Measurements from ENCODE around the gene MUC4.

DNA sequence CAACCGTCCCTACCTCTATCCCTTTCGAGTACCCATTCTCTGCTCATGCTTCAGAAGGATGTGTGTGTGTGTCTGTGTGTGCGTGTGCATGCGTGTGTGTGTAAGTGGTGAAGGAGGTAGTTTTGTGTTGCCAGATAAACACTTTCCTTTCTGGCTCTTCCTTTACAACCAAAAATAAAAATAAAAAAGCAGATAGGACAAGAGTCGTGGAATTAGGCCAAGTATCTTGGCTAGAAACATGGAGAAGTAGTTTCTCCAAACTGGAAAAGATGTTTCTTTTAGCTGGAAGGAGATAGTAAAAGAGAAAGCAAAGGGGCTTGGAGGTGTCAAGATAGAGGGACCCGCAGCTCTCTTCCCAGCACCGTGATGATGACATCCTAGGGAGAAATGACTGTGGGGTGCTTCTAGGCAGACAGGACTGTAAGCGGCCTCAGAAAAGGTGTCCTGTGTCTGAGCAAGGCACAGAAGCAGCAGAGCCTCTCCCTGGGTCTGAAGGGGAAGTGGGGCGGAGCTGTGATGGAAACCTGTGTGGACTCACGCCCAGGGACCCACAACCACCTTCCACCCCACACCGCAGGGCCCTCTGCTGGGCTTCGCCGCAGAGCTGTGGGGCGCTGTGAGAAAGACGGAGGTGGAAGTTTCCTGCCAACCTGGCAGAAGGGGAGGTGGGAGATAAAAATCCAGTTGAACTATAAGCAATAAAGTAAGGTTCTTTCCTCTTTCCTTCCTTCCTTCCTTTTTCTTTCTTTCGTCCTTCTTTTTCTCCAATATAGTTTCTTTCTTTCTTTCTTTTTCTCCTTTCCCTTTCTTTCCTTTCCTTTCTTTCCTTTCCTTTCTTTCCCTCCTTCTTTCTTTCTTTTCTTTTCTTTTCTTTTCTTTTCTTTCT is 55.7 kb downstream of the MUC4 start:
- TF ChIP-seq, protein P1, sequence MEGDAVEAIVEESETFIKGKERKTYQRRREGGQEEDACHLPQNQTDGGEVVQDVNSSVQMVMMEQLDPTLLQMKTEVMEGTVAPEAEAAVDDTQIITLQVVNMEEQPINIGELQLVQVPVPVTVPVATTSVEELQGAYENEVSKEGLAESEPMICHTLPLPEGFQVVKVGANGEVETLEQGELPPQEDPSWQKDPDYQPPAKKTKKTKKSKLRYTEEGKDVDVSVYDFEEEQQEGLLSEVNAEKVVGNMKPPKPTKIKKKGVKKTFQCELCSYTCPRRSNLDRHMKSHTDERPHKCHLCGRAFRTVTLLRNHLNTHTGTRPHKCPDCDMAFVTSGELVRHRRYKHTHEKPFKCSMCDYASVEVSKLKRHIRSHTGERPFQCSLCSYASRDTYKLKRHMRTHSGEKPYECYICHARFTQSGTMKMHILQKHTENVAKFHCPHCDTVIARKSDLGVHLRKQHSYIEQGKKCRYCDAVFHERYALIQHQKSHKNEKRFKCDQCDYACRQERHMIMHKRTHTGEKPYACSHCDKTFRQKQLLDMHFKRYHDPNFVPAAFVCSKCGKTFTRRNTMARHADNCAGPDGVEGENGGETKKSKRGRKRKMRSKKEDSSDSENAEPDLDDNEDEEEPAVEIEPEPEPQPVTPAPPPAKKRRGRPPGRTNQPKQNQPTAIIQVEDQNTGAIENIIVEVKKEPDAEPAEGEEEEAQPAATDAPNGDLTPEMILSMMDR (IDR thresholded peaks at IDR 0.05; ENCODE audit: low read length): no peak
- TF ChIP-seq EZH2 (IDR thresholded peaks at IDR 0.05; ENCODE audit: borderline replicate concordance, low read length): no peak

Measured in OCI-LY1 (cell line).